ENCODE results near the gene ANKRD11.
"Not testable (repeated sequence)": the region's sequence is repeated elsewhere in the genome, so short reads cannot be mapped to it uniquely, and the experiment has no call there.

The ANKRD11 gene

GRCh38 chr16:89264800-89265550 lies 225.4 kb downstream of the ANKRD11 start:
- no peak for DNase-seq (ENCODE audit: low read depth)

- no peak for DNase-seq (ENCODE audit: low read depth)
Measured at GRCh38 chr16:89261691-89262563, 228.4 kb downstream of the ANKRD11 start.

- DNase-seq (ENCODE audit: low read depth): not testable (repeated sequence)
Measured at GRCh38 chr16:89259901-89260300, 230.5 kb downstream of the ANKRD11 start.

- no peak for DNase-seq (ENCODE audit: low read depth)
Measured at GRCh38 chr16:89257757-89258465, 232.4 kb downstream of the ANKRD11 start.

GRCh38 chr16:89257281-89257731 lies 233.1 kb downstream of the ANKRD11 start:
- DNase-seq (ENCODE audit: low read depth): no peak

GRCh38 chr16:89256651-89257254 lies 233.6 kb downstream of the ANKRD11 start:
- DNase-seq (ENCODE audit: low read depth): peak; percentile 52

- DNase-seq (ENCODE audit: low read depth): no peak
Measured at GRCh38 chr16:89253548-89254287, 236.6 kb downstream of the ANKRD11 start.

GRCh38 chr16:89248196-89248982 lies 242.0 kb downstream of the ANKRD11 start:
- no peak for DNase-seq (ENCODE audit: low read depth)

- DNase-seq (ENCODE audit: low read depth): not testable (repeated sequence)
Measured at GRCh38 chr16:89247734-89248075, 242.7 kb downstream of the ANKRD11 start.

- peak; percentile 97 for DNase-seq (ENCODE audit: low read depth)
Measured at GRCh38 chr16:89246903-89247733, 243.2 kb downstream of the ANKRD11 start.

- no peak for DNase-seq (ENCODE audit: low read depth)
Measured at GRCh38 chr16:89246383-89246902, 243.9 kb downstream of the ANKRD11 start.

- no peak for DNase-seq (ENCODE audit: low read depth)
Measured at GRCh38 chr16:89244754-89245153, 245.6 kb downstream of the ANKRD11 start.

GRCh38 chr16:89244264-89244663 lies 246.1 kb downstream of the ANKRD11 start:
- DNase-seq (ENCODE audit: low read depth): not testable (repeated sequence)

- no peak for DNase-seq (ENCODE audit: low read depth)
Measured at GRCh38 chr16:89243664-89244063, 246.7 kb downstream of the ANKRD11 start.

GRCh38 chr16:89242795-89243200 lies 247.6 kb downstream of the ANKRD11 start:
- DNase-seq (ENCODE audit: low read depth): no peak

GRCh38 chr16:89241187-89242007 lies 249.0 kb downstream of the ANKRD11 start:
- DNase-seq (ENCODE audit: low read depth): peak; percentile 42

GRCh38 chr16:89237733-89238132 lies 252.6 kb downstream of the ANKRD11 start:
- DNase-seq (ENCODE audit: low read depth): no peak
